SU-DHL-6 (cell line): ENCODE data around the gene FFAR2.

Experiments used
- H2AFZ ChIP-seq: fragments of 200-600 bp; sonication (generic); 2 replicates; pipeline ENCODE4 v1.6.1; 2014; ENCODE audit warnings: low read depth, mild to moderate bottlenecking, moderate library complexity, mixed read lengths, antibody characterized with exemption, low read length; ENCODE audit not compliant: severe bottlenecking
- H3F3A ChIP-seq: fragments of 200-600 bp; shearing (Covaris generic); 2 replicates; pipeline ENCODE4 v1.6.0; 2016; ENCODE audit warnings: antibody characterized with exemption, mild to moderate bottlenecking; ENCODE audit not compliant: insufficient read depth
- H3K27ac ChIP-seq: fragments of 200-600 bp; sonication (generic); 2 replicates; pipeline ENCODE4 v1.5.1; 2016; ENCODE audit warnings: low read depth, mild to moderate bottlenecking, low read length, moderate library complexity, mixed read lengths
- H3K27me3 ChIP-seq: fragments of 200-600 bp; sonication (generic), shearing (Covaris generic); 2 replicates; pipeline ENCODE4 v1.6.0; 2014; ENCODE audit warnings: mild to moderate bottlenecking, low read length
- H3K36me3 ChIP-seq: fragments of 200-600 bp; sonication (generic); 2 replicates; pipeline ENCODE4 v1.6.1; 2014; ENCODE audit warnings: mild to moderate bottlenecking, low read length, mixed read lengths
- H3K4me2 ChIP-seq: fragments of 300-600, 200-600 bp; shearing (Covaris generic), sonication (generic); 2 replicates; pipeline ENCODE4 v1.6.0; 2014; ENCODE audit warnings: low read length, low read depth, mild to moderate bottlenecking; ENCODE audit not compliant: poor library complexity, severe bottlenecking
- H3K4me3 ChIP-seq: fragments of 200-600 bp; sonication (generic); 2 replicates; pipeline ENCODE4 v1.5.1; 2014; ENCODE audit warnings: antibody characterized with exemption, low read length, mild to moderate bottlenecking, mixed read lengths; ENCODE audit not compliant: insufficient read depth, poor library complexity, severe bottlenecking
- H3K79me2 ChIP-seq: fragments of 200-600 bp; sonication (generic); 2 replicates; pipeline ENCODE4 v1.6.1; 2014; ENCODE audit warnings: mild to moderate bottlenecking, low read length, moderate library complexity; ENCODE audit not compliant: insufficient read depth
- H3K9ac ChIP-seq: fragments of 200-600 bp; sonication (generic); 2 replicates; pipeline ENCODE4 v1.7.0; 2014; ENCODE audit warnings: mild to moderate bottlenecking, low read length
- H3K9me2 ChIP-seq: fragments of 200-600 bp; sonication (generic); replicated peaks from 2 replicates; pipeline ENCODE4 v1.6.1; 2014; ENCODE audit warnings: low read length; ENCODE audit not compliant: insufficient read depth
- H3K9me3 ChIP-seq: fragments of 200-600 bp; sonication (generic); 2 replicates; pipeline ENCODE4 v1.6.1; 2014; ENCODE audit warnings: low read length, mixed read lengths; ENCODE audit not compliant: insufficient read depth
- H4K20me1 ChIP-seq: fragments of 200-600 bp; sonication (generic); 2 replicates; pipeline ENCODE4 v1.6.1; 2014; ENCODE audit warnings: low read depth, mild to moderate bottlenecking, antibody characterized with exemption, low read length, moderate library complexity, mixed read lengths
- CTCF ChIP-seq: fragments of 200-600 bp; sonication (generic); IDR thresholded peaks from one replicate; pipeline ENCODE4 v1.5.1; 2017; ENCODE audit warnings: antibody characterized with exemption, mild to moderate bottlenecking, low read length, moderate library complexity; ENCODE audit not compliant: insufficient read depth, poor library complexity, severe bottlenecking
- EZH2phosphoT487 ChIP-seq: fragments of 200-600 bp; sonication (generic), shearing (Covaris generic); conservative IDR thresholded peaks from 2 replicates; pipeline ENCODE4 v1.6.1; 2018; ENCODE audit warnings: mild to moderate bottlenecking, antibody characterized with exemption, low read length, moderate library complexity, mixed read lengths

FFAR2 gene

GRCh38 chr19:35404879-35405622, 43.0 kb upstream of the FFAR2 start:
- TF ChIP-seq CTCF: no peak
- no peak for TF ChIP-seq EZH2phosphoT487
- no peak overlapping the region for H3K4me3 ChIP-seq
- H4K20me1 ChIP-seq: no peaks in the 10 kb centered on the region
- H3K27me3 ChIP-seq: no peaks in the 10 kb centered on the region
- no peaks in the 10 kb centered on the region for H3F3A ChIP-seq
- H3K79me2 ChIP-seq: no peaks in the 10 kb centered on the region
- no peak overlapping the region for H3K9ac ChIP-seq
- no peaks in the 10 kb centered on the region for H3K36me3 ChIP-seq
- H3K4me2 ChIP-seq: no peak overlapping the region
- H3K9me2 ChIP-seq: no peaks in the 10 kb centered on the region
- H3K9me3 ChIP-seq: no peaks in the 10 kb centered on the region
- H3K27ac ChIP-seq: no peak overlapping the region
- no peak overlapping the region for H2AFZ ChIP-seq

GRCh38 chr19:35407619-35408018, 40.4 kb upstream of the FFAR2 start:
- Histone ChIP-seq H3K79me2 (no peaks in the 10 kb centered on the region), H3K9me3 (no peaks in the 10 kb centered on the region), H3K36me3 (no peaks in the 10 kb centered on the region), H3F3A (no peaks in the 10 kb centered on the region), H3K27ac (no peak overlapping the region), H4K20me1 (no peaks in the 10 kb centered on the region), H3K4me2 (no peak overlapping the region), H2AFZ (no peak overlapping the region), H3K9ac (no peak overlapping the region), H3K4me3 (no peak overlapping the region), H3K27me3 (no peaks in the 10 kb centered on the region), H3K9me2 (no peaks in the 10 kb centered on the region)
- TF ChIP-seq CTCF (no peak), EZH2phosphoT487 (no peak)

GRCh38 chr19:35408284-35409171, 39.5 kb upstream of the FFAR2 start:
- H3K9ac ChIP-seq: no peak overlapping the region
- H3K36me3 ChIP-seq: no peaks in the 10 kb centered on the region
- H4K20me1 ChIP-seq: no peaks in the 10 kb centered on the region
- H3K4me3 ChIP-seq: no peak overlapping the region
- H3F3A ChIP-seq: no peaks in the 10 kb centered on the region
- H2AFZ ChIP-seq: no peak overlapping the region
- no peak overlapping the region for H3K4me2 ChIP-seq
- no peaks in the 10 kb centered on the region for H3K79me2 ChIP-seq
- TF ChIP-seq CTCF (no peak), EZH2phosphoT487 (no peak)
- no peaks in the 10 kb centered on the region for H3K9me3 ChIP-seq
- no peaks in the 10 kb centered on the region for H3K9me2 ChIP-seq
- H3K27me3 ChIP-seq: no peaks in the 10 kb centered on the region
- H3K27ac ChIP-seq: no peak overlapping the region
